HG03097 (cell line): ENCODE data around the gene ABCA10.
"Not testable (repeated sequence)": the region's sequence is repeated elsewhere in the genome, so short reads cannot be mapped to it uniquely, and the experiment has no call there.

Experiments used
- ATAC-seq: cut with Tn5 transposase; IDR thresholded peaks from one replicate; pipeline ENCODE4 v1.9.1; 2021; ENCODE audit not compliant: unreplicated experiment, low FRiP score

The ABCA10 gene

GRCh38 chr17:69228576-69228975 lies at the start of gene ABCA10:
ABCA10 (minus strand) TSS chr17:69228824; CDS start chr17:69225358, 3,466 bp downstream.
- no peak for ATAC-seq

- not testable (repeated sequence) for ATAC-seq
Measured at GRCh38 chr17:69276279-69276678, 47.7 kb upstream of the ABCA10 start.

DNA sequence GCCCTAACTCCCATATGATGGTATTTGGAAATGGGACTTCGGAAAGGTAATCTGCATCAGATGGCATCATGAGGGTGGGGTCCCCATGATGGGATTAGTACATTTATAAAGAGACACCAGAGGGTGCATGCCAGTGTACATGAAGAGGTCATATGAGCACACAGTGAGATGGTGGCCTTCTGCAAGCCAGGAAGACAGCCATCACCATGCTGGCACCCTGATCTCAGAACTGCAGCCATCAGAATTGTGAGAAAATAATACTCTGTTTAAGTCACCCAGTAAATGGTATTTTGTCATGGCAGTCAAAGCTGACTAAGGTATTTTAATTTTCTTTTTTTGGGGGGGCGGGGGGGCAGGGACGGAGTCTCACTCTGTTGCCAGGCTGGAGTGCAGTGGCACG lies 47.1 kb upstream of the ABCA10 start:
- no peak for ATAC-seq

DNA sequence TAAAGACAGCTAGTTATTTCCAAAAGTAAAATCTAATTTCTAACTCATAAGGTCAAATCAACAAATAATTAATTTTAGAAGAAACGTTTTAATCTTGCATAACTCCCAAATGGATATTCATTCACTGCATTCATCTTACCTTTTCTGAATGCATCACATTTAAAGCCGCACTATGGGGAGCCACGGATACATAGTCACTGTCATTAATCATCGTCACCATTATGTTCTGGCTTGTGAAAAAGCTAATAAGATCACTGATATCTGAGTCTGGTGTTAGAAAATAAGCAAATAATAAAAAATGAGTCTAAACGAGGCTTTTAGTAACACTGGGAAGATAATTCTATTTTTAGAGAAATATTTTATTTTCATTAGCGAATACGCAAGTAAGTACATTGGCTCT lies 42.4 kb upstream of the ABCA10 start:
- no peak for ATAC-seq

- no peak for ATAC-seq
Measured at GRCh38 chr17:69269131-69269998, 40.7 kb upstream of the ABCA10 start.

- no peak for ATAC-seq
Measured at GRCh38 chr17:69268543-69269014, 40.0 kb upstream of the ABCA10 start.

GRCh38 chr17:69267219-69267618 lies 38.6 kb upstream of the ABCA10 start:
- ATAC-seq: no peak

- no peak for ATAC-seq
Measured at GRCh38 chr17:69265873-69266272, 37.2 kb upstream of the ABCA10 start.

- no peak for ATAC-seq
Measured at GRCh38 chr17:69254187-69254586, 25.6 kb upstream of the ABCA10 start.

DNA sequence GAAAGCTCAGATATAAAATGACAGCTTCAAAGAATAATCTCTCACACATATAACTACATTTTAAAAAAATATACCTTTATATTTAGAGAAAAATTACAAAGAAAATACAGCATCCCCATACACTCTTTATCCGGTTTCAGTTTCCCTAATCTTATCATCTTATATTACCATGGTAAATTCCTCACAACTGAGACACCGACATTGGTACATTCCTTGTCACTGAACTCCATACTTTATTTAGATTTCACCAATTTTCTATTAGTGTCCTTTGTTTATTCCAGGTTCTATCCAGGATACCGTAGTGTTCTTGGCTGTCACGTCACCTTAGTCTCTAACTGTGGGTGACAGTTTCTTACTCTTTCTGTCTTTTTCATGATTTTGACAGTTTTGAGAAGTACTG lies 22.0 kb upstream of the ABCA10 start:
- ATAC-seq: no peak

GRCh38 chr17:69246726-69247375 lies 18.2 kb upstream of the ABCA10 start:
- no peak for ATAC-seq

- no peak for ATAC-seq
Measured at GRCh38 chr17:69246202-69246601, 17.6 kb upstream of the ABCA10 start.

GRCh38 chr17:69245617-69246016 lies 17.0 kb upstream of the ABCA10 start:
- no peak for ATAC-seq

DNA sequence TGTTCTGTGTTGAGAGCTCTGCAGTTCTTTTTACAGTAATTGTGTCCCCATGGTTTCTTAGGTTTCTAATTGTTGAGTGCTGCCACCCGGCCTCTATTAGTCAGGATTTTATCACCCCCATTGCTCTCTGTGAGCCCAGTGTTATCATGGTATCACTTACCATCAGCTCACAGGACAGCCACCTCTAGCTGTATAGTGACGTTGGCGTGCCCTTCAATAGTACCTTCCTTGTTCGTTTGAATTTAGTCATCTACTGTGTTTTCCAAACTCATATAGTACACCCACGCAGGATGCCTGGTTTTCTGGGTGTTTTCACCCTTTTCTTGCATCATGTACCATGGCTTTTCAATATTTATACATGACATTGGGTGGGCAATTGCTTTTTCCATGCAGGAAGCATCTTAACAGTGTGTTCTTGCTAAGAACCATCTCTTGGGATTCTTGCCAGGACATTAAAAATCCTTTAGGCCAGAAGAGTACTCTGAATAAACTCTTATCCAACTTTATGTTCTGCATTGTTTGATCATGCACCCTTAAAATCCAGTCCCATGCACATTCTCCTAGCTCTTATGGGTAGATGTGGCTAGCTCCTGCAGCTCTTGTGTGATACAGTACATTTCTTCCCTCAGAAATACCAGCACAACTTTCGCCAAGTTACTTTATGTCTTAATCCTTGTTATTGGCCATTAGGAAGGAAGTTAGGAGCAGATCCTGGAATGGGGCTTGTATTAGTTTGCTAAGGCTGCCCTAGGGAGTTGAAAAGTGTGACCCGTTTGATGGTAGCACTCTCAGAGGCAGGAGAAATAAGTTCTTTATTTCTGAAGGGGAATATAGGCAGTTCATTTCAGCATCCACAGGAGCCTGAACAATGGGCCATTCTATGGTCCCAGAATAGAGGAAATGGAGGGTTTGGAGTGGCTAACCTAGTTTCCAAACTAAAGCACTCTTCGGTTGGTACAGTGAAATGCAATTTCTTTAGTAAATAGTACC lies 11.3 kb upstream of the ABCA10 start:
- no peak for ATAC-seq

DNA sequence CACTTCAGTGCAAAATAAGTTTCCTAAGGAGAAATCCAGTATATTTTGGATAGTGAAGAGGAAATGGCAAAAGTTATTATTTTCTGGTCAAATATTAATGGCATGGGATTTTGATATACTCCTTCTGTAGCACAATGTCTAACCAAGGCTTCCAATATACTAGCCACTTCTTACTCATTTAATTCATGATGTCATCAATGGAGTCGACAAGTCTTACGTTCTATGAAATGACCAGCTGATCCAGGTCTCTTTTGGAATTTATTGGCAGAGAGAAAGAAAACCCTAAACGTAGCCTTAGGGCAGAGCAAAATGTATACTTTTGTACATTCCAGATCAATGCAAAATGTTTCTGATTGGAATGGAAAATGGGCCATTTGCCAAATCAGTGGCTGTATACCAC lies 8.3 kb upstream of the ABCA10 start:
- ATAC-seq: no peak

DNA sequence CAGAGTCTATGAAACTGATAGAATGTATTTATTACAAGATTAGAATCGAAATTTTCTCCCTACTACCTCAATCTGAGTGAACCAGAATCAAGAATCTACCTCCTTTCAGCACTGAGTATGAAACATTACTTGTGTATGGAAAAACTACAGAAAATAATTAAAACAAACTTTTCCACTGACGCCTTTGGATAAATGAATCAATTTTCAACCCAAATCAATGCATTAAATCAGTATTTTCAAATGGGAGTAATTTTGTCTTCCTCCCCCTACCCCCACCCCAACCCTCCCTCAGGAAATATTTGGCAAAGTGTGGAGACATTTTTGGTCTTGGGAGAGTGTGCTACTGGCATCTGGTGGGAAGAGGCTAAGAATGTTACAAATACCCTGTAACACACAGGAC lies 7.8 kb upstream of the ABCA10 start:
- ATAC-seq: no peak

GRCh38 chr17:69235338-69236058 lies 6.9 kb upstream of the ABCA10 start:
- peak; percentile 93 for ATAC-seq

DNA sequence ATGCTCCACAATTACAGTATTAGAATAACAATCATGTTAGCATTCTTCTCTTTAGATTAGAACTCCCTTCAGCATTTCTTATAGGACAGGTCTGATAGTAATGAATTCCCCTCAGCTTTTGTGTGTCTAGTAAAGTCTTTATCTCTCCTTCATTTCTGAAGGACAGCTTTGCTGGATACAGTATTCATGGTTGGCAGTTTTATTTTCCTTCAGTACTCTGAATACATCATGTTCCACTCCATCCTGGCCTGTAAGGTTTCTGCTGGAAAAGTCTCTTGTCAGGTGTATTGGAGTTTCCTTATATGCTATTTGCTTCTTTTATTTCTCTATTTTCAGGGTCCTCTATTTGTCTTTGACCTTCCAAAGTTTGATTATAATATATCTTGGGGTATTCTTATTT lies 4.0 kb upstream of the ABCA10 start:
- ATAC-seq: no peak

DNA sequence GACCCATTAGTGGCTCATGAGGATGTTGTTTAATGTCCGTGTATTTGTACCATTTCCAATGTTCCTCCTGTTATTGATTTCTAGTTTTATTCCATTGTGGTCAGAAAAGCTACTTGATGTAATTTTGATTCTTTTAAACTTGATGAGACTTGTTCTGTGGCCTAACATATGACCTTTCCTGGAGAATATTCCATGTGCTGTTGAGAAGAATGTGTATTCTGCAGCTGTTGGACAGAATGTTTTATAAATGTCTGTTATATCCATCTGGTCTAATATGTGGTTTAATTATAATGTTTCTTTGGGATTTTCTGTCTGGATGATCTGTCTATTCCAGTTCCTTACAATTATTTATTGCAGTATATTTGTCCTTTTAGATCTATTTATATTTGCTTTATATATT lies 2.9 kb upstream of the ABCA10 start:
- ATAC-seq: no peak

DNA sequence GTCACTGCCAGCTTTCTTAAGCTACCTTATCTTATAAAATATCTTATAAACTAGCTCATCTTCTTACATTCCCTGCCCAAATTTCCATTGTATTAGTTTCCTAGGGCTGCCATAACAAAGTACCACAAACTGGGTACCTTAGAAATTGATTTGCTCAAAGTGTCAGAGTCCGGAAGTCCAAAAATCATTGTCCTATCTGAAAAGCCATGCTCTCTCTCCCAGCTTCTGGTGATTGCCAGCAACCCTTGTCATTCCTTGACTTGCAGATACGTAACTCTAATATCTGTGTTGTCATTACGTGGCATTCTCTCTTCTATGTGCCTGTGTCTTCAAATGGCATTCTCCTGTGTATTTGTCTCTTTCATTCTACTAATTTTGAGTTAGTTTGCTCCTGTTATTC lies 2.3 kb upstream of the ABCA10 start:
- ATAC-seq: no peak
